Erythroblast (primary cell): ENCODE data around the gene PPA1.

Source experiments
- GATA1 ChIP-seq: IDR thresholded peaks from 2 replicates; pipeline ENCODE4 v1.6.1; 2011; ENCODE audit warnings: low read depth, mild to moderate bottlenecking, control low read depth, low read length, moderate library complexity
- POLR2A ChIP-seq: IDR thresholded peaks from 2 replicates; pipeline ENCODE4 v1.6.1; 2011; ENCODE audit warnings: mild to moderate bottlenecking, low read length

DNA sequence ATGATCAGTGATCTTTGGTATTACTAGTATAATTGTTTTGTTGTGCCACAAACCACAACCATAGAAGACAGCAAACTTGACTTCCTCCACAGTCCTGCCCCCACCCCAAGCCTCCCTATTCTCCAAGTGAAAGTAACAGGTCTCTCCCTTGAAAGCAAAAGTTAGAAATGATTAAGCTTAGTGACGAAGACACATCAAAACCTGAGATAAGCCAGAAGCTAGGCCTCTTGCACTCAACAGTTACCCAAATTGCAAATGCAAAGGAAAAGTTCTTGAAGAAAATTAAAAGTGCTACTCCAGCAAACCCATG lies 70.4 kb downstream of the PPA1 start:
- TF ChIP-seq POLR2A (no peak), GATA1 (no peak)
